Measurements from ENCODE around the gene TPM3. TPM values are rescaled to one million over a fixed set of nuclear protein-coding genes. Genes with fewer than 3 reads are reported as not detected.
"Not testable (repeated sequence)": the region's sequence is repeated elsewhere in the genome, so short reads cannot be mapped to it uniquely, and the experiment has no call there.

Gene TPM3
- total RNA-seq, 1 donor from 2014 or later, result 466 TPM

DNA sequence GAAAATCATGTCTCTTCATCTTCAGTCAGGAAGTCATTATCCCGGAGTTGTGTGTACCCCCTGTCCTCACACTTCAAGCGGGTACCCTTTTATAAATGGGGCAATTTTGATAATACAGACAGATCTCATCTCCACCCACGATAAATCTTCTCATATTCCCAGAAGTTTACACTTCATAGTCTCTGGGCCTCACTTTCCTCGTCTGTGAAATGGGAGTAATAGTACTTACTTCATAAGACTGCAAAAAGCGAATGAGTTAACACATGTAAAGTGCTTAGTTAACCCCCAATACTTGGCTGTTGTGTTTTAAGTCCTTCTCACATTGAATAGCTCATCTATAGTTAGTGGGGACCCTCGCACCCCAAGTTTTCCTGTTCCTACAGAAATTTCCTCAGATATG, 37.8 kb downstream of the TPM3 start:
- ChIA-PET POLR2A (no interaction called here), CTCF (no interaction called here)
- Mint-ChIP-seq H3K4me1 (peaks cover 21% of the 10 kb centered on the region), H3K36me3 (ENCODE audit: low read depth) (peaks cover 48% of the 10 kb centered on the region), H3K9me3 (no peaks in the 10 kb centered on the region), H3K4me3 (no peak overlapping the region), H3K27ac (peak overlapping the region; percentile 3), H3K27me3 (no peaks in the 10 kb centered on the region)
- intact Hi-C loops (cut with micrococcal nuclease), result no loop called here
- TF ChIP-seq, protein P1, sequence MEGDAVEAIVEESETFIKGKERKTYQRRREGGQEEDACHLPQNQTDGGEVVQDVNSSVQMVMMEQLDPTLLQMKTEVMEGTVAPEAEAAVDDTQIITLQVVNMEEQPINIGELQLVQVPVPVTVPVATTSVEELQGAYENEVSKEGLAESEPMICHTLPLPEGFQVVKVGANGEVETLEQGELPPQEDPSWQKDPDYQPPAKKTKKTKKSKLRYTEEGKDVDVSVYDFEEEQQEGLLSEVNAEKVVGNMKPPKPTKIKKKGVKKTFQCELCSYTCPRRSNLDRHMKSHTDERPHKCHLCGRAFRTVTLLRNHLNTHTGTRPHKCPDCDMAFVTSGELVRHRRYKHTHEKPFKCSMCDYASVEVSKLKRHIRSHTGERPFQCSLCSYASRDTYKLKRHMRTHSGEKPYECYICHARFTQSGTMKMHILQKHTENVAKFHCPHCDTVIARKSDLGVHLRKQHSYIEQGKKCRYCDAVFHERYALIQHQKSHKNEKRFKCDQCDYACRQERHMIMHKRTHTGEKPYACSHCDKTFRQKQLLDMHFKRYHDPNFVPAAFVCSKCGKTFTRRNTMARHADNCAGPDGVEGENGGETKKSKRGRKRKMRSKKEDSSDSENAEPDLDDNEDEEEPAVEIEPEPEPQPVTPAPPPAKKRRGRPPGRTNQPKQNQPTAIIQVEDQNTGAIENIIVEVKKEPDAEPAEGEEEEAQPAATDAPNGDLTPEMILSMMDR (IDR thresholded peaks at IDR 0.05), result no peak
- ATAC-seq (ENCODE audit: low read depth), result no peak
- DNase-seq, result no peak

DNA sequence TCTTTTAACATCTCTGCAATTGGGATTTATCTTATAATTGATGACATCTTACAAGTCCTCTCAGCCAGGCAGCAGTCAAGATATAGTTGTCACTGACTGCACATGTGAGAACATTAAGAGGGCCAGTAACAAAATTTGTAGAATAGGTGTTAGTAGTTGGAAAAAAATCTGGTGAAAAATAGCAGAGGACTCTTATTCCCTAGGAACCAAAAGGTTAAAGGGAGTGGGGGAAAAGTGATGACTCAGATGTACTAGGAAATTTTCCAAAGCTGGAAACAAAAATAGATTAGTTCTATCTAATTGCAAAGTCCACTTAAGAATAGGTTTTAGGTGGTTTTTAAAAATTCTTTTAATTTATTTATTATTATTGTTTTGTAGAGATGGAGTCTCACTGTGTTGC, 40.6 kb downstream of the TPM3 start:
- peaks cover 24% of the 10 kb centered on the region for H3K36me3 Mint-ChIP-seq (ENCODE audit: low read depth)

DNA sequence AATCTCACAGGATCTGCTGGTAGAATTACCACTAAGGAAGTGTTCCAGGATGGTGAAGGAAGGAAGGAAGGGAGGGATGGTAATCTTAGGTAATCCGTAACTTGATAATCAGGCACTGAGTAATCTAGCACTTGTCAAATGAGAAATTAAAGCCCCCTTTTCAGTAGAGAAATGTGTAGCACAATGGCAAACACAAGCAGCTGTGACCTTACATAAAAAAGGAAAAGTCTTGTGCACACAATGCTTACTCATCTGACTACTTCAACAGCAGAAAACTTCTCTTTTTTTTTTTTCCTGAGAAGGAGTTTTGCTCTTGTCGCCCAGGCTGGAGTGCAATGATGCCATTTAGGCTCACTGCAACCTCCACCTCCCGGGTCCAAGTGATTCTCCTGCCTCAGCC, 43.1 kb downstream of the TPM3 start:
- no peak overlapping the region for H3K4me3 Mint-ChIP-seq
- TF ChIP-seq, protein P1 (IDR thresholded peaks at IDR 0.05), result no peak
- H3K36me3 Mint-ChIP-seq (ENCODE audit: low read depth), result peaks cover 2% of the 10 kb centered on the region
- H3K27me3 Mint-ChIP-seq, result no peaks in the 10 kb centered on the region
- peaks cover 3% of the 10 kb centered on the region for H3K4me1 Mint-ChIP-seq
- ChIA-PET POLR2A (interaction anchor here (1.1 kb wide), 1 partner anchor 9 kb away, joined by 3 read pairs; no protein-coding TSS in a partner anchor), CTCF (no interaction called here)
- DNase-seq, result no peak
- intact Hi-C loops (cut with micrococcal nuclease), result no loop called here
- H3K9me3 Mint-ChIP-seq, result no peaks in the 10 kb centered on the region
- H3K27ac Mint-ChIP-seq, result no peak overlapping the region
- peak; percentile 31 for ATAC-seq (ENCODE audit: low read depth)

More for the DNA sequence above, 40.6 kb downstream of the TPM3 start:
- TF ChIP-seq, protein P1 (IDR thresholded peaks at IDR 0.05), result no peak
- H3K4me3 Mint-ChIP-seq, result no peak overlapping the region
- POLR2A ChIA-PET, result no interaction called here
- intact Hi-C loops (cut with micrococcal nuclease), result no loop called here
- H3K27ac Mint-ChIP-seq, result no peak overlapping the region
- H3K27me3 Mint-ChIP-seq, result no peaks in the 10 kb centered on the region
- no peak for ATAC-seq (ENCODE audit: low read depth)
- CTCF ChIA-PET, result no interaction called here
- peaks cover 3% of the 10 kb centered on the region for H3K4me1 Mint-ChIP-seq
- H3K9me3 Mint-ChIP-seq, result no peaks in the 10 kb centered on the region
- no peak for DNase-seq

DNA sequence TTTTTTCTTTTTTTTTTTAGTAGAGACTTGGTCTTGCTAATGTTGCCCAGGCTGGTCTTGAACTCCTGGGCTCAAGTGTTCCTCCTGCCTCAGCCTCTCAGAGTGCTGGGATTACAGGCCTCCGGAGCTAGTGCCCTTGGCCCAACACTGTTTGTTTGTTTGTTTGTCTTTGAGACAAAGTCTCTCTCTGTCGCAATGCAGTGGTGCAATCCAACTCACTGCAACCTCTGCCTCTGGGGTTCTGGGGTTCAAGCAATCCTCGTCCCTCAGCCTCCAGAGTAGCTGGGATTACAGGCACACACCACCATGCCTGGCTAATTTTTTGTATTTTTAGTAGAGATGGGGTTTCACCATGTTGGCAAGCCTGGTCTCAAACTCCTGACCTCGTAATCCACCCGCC, 44.4 kb downstream of the TPM3 start:
- H3K4me3 Mint-ChIP-seq; CTCF ChIA-PET; H3K4me1 Mint-ChIP-seq; intact Hi-C loops (cut with micrococcal nuclease); H3K27ac Mint-ChIP-seq; H3K9me3 Mint-ChIP-seq; H3K36me3 Mint-ChIP-seq (ENCODE audit: low read depth); ATAC-seq (ENCODE audit: low read depth); H3K27me3 Mint-ChIP-seq; DNase-seq: not testable (repeated sequence)
- POLR2A ChIA-PET, result interaction anchor here (1.2 kb wide), 1 partner anchor 157 kb away, joined by 3 read pairs; the partner anchor contains the start of gene RPS27

DNA sequence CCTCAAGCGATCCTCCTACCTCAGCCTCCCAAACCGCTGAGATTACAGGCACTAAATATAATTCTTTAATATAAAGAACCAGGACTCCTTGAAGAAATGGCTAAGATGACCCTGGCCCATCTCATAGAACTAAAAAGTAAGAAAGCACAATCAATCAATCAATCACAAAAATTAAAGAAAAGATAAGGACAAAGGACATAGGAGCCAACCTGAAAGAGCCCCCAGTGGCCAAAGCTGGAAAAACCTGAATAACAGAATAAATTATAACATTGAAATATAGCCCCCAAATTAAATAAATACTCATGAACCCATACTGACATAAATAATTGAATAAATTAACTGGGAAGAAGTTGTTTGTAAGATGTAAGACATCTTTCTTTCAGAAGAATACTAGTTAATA, 45.9 kb downstream of the TPM3 start:
- POLR2A ChIA-PET, result interaction anchor here (0.6 to 0.7 kb wide), 2 partner anchors 124 to 795 kb away, joined by 3 to 5 read pairs; no protein-coding TSS in a partner anchor
- Mint-ChIP-seq H3K36me3 (ENCODE audit: low read depth) (no peaks in the 10 kb centered on the region), H3K4me3 (no peak overlapping the region), H3K4me1 (peaks cover 3% of the 10 kb centered on the region), H3K27ac (no peak overlapping the region), H3K9me3 (no peaks in the 10 kb centered on the region), H3K27me3 (no peaks in the 10 kb centered on the region)
- intact Hi-C loops (cut with micrococcal nuclease), result no loop called here
- TF ChIP-seq, protein P1 (IDR thresholded peaks at IDR 0.05), result no peak
- ATAC-seq (ENCODE audit: low read depth), result no peak
- CTCF ChIA-PET, result no interaction called here
- no peak for DNase-seq

DNA sequence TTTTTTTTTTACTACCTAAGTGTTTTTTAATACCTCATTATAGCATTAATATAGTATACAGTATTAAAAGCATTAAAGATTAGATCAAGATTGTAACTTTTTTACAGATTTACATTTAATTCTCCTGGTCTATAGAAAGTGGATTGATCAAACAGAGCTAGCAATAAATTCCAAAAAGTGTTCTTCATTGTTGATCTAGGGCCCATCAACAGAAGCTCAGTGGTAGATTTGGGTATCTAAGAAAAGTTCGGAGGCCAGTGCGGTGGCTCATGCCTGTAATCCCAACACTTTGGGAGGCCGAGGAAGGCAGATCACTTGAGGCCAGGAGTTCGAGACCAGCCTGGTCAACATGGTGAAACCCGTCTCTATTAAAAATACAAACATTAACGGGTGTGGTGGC, 49.5 kb downstream of the TPM3 start:
- intact Hi-C loops (cut with micrococcal nuclease), result no loop called here
- ChIA-PET CTCF (no interaction called here), POLR2A (no interaction called here)
- no peak overlapping the region for H3K27ac Mint-ChIP-seq
- H3K4me3 Mint-ChIP-seq, result no peak overlapping the region
- DNase-seq, result no peak
- ATAC-seq (ENCODE audit: low read depth), result no peak
- H3K4me1 Mint-ChIP-seq, result no peaks in the 10 kb centered on the region
- no peaks in the 10 kb centered on the region for H3K27me3 Mint-ChIP-seq
- TF ChIP-seq, protein P1 (IDR thresholded peaks at IDR 0.05), result no peak
- no peaks in the 10 kb centered on the region for H3K9me3 Mint-ChIP-seq
- H3K36me3 Mint-ChIP-seq (ENCODE audit: low read depth), result no peaks in the 10 kb centered on the region

Data from activated B cell treated with CpG ODN at 0.5 μM for 24 hours (primary cell).